Cardiac muscle cell (in vitro differentiated cells and primary cell): Measurements from ENCODE around the gene ANKHD1. TPM values are rescaled to one million over a fixed set of nuclear protein-coding genes. Genes with fewer than 3 reads are reported as not detected.

Experiments used
- DNase-seq, 2 donors: peaks; one replicate each; pipeline versions ENCODE4 v3.0.0 to v3.0.0-alpha.2; 2010 to 2017; ENCODE audit warnings: low read depth in 1 of 2, low spot score in 1 of 2
- H3K27ac ChIP-seq: fragments of 200-600 bp; sonication (generic); 2 replicates; pipeline ENCODE4 v1.5.1; 2016
- H3K27me3 ChIP-seq: fragments of 200-600 bp; sonication (generic); 2 replicates; pipeline ENCODE4 v1.6.0; 2016; ENCODE audit warnings: control low read depth
- H3K36me3 ChIP-seq: fragments of 200-600 bp; sonication (generic); 2 replicates; pipeline ENCODE4 v1.5.1; 2016; ENCODE audit warnings: control low read depth
- H3K4me1 ChIP-seq: fragments of 200-600 bp; sonication (generic); 2 replicates; pipeline ENCODE4 v1.8.1; 2017; ENCODE audit warnings: low read depth, mild to moderate bottlenecking, mixed run types
- H3K4me3 ChIP-seq: fragments of 200-600 bp; sonication (generic); 2 replicates; pipeline ENCODE4 v1.5.1; 2016; ENCODE audit warnings: mild to moderate bottlenecking
- H3K9me3 ChIP-seq: fragments of 200-600 bp; sonication (generic); 2 replicates; pipeline ENCODE4 v1.5.1; 2017; ENCODE audit warnings: low read depth, mild to moderate bottlenecking, control low read depth
- CTCF ChIP-seq: IDR thresholded peaks from 2 replicates; pipeline ENCODE4 v1.5.1; 2012; ENCODE audit warnings: low read depth, mild to moderate bottlenecking, low read length
- polyA plus RNA-seq: library from polyadenylated mRNA; unstranded; fragments of >200 nt; fragmentation: Nextera tagmentation; extraction: Ambion mirVana; gene quantifications from 2 replicates; pipeline ENCODE4 v1.2.1, GENCODE V29; 2016
- total RNA-seq: library from RNA; depleted of rRNA; stranded (reverse); fragments of >200 nt; gene quantifications from 2 replicates; pipeline ENCODE4 v1.2.3, GENCODE V29; 2016

ANKHD1 gene
- total and polyA plus RNA-seq, 2 experiments from 2014 or later, result 42.4 to 46.5 TPM

- H3K4me1 ChIP-seq, result no peaks in the 10 kb centered on the region
- no peaks in the 10 kb centered on the region for H3K27me3 ChIP-seq
- no peaks in the 10 kb centered on the region for H3K9me3 ChIP-seq
- no peak overlapping the region for H3K27ac ChIP-seq
- no peak for TF ChIP-seq CTCF
- DNase-seq, result no peak
- H3K36me3 ChIP-seq, result no peaks in the 10 kb centered on the region
- no peak overlapping the region for H3K4me3 ChIP-seq
Measured at GRCh38 chr5:140382866-140383265, 18.8 kb upstream of the ANKHD1 start.

- Histone ChIP-seq H3K9me3 (no peaks in the 10 kb centered on the region), H3K36me3 (no peaks in the 10 kb centered on the region), H3K27me3 (no peaks in the 10 kb centered on the region), H3K27ac (no peak overlapping the region), H3K4me1 (no peaks in the 10 kb centered on the region), H3K4me3 (no peak overlapping the region)
- TF ChIP-seq CTCF, result no peak
- peak in 1 of 2 donors; percentile 81 for DNase-seq
Measured at GRCh38 chr5:140383300-140383699, 18.3 kb upstream of the ANKHD1 start.

GRCh38 chr5:140388052-140388451 is 13.6 kb upstream of the ANKHD1 start:
- H3K4me1 ChIP-seq, result no peaks in the 10 kb centered on the region
- DNase-seq, result no peak
- H3K36me3 ChIP-seq, result no peaks in the 10 kb centered on the region
- H3K4me3 ChIP-seq, result no peak overlapping the region
- no peak overlapping the region for H3K27ac ChIP-seq
- no peak for TF ChIP-seq CTCF
- no peaks in the 10 kb centered on the region for H3K27me3 ChIP-seq
- no peaks in the 10 kb centered on the region for H3K9me3 ChIP-seq

- no peak overlapping the region for H3K4me3 ChIP-seq
- no peaks in the 10 kb centered on the region for H3K9me3 ChIP-seq
- no peak for TF ChIP-seq CTCF
- H3K4me1 ChIP-seq, result no peaks in the 10 kb centered on the region
- no peak overlapping the region for H3K27ac ChIP-seq
- no peaks in the 10 kb centered on the region for H3K36me3 ChIP-seq
- peak in 1 of 2 donors; percentile 64 for DNase-seq
- no peaks in the 10 kb centered on the region for H3K27me3 ChIP-seq
Measured at GRCh38 chr5:140391312-140391711, 10.3 kb upstream of the ANKHD1 start.

- Histone ChIP-seq H3K9me3 (no peaks in the 10 kb centered on the region), H3K4me1 (no peaks in the 10 kb centered on the region), H3K4me3 (no peak overlapping the region), H3K27me3 (no peaks in the 10 kb centered on the region), H3K36me3 (no peaks in the 10 kb centered on the region), H3K27ac (no peak overlapping the region)
- DNase-seq, result no peak
- TF ChIP-seq CTCF, result no peak
Measured at GRCh38 chr5:140391732-140392131, 9.9 kb upstream of the ANKHD1 start.

GRCh38 chr5:140393738-140394137 is 7.9 kb upstream of the ANKHD1 start:
- H3K9me3 ChIP-seq, result no peaks in the 10 kb centered on the region
- TF ChIP-seq CTCF, result no peak
- no peak overlapping the region for H3K27ac ChIP-seq
- H3K4me3 ChIP-seq, result no peak overlapping the region
- no peaks in the 10 kb centered on the region for H3K4me1 ChIP-seq
- no peaks in the 10 kb centered on the region for H3K27me3 ChIP-seq
- no peaks in the 10 kb centered on the region for H3K36me3 ChIP-seq
- no peak for DNase-seq
